ENCODE measurements around the gene ADAT3. TPM values are rescaled to one million over a fixed set of nuclear protein-coding genes. Genes with fewer than 3 reads are reported as not detected.

ADAT3 gene
- total and polyA plus RNA-seq, 4 donors: 4.0 to 11.9 (median 6.8) TPM

DNA sequence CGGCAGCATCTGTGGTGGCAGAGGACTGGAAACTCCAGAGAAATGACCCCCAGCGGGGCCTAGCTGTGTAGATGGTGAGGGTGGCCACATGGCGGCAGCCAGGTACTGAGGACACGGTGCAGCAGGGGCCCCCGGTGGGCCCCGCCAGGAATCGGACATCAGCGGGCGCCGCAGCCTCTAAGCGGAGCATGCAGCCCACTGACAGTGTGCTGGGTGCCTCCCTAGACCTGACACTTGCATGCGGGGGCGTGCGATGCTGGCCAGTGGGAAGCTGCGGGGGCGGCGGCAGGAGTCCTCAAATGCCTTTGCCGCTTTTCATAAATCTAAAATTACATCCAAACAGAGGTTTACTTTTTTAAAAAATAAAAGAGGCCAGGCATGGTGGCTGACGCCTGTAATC is 16.1 kb downstream of the ADAT3 start:
- Histone ChIP-seq H3K27me3 (ENCODE audit: control insufficient read depth in 3 of 3, insufficient read depth in 3 of 3, low read length in 2 of 3) (no peaks in the 10 kb centered on the region), H3K36me3 (ENCODE audit: control insufficient read depth in 4 of 4, insufficient read depth in 4 of 4, low read length in 4 of 4) (peaks cover 0 to 58% (median 7%) of the 10 kb centered on the region in 4 donors), H3K9ac (ENCODE audit: insufficient read depth in 1 of 2, low read length in 2 of 2) (no peak overlapping the region), H3K4me3 (no peak overlapping the region), H3K9me3 (ENCODE audit: control insufficient read depth in 4 of 4, insufficient read depth in 3 of 4, low read length in 3 of 4) (peaks cover 0 to 1% (median 0%) of the 10 kb centered on the region in 4 donors), H3K27ac (ENCODE audit: low read depth in 1 of 2, low read length in 1 of 2) (no peak overlapping the region), H3K4me1 (ENCODE audit: control insufficient read depth in 5 of 5, insufficient read depth in 5 of 5, low read length in 5 of 5) (no peaks in the 10 kb centered on the region)
- no peak for ATAC-seq (ENCODE audit: insufficient read depth, low FRiP score)
- DNase-seq: no peak
- TF ChIP-seq, protein P1, sequence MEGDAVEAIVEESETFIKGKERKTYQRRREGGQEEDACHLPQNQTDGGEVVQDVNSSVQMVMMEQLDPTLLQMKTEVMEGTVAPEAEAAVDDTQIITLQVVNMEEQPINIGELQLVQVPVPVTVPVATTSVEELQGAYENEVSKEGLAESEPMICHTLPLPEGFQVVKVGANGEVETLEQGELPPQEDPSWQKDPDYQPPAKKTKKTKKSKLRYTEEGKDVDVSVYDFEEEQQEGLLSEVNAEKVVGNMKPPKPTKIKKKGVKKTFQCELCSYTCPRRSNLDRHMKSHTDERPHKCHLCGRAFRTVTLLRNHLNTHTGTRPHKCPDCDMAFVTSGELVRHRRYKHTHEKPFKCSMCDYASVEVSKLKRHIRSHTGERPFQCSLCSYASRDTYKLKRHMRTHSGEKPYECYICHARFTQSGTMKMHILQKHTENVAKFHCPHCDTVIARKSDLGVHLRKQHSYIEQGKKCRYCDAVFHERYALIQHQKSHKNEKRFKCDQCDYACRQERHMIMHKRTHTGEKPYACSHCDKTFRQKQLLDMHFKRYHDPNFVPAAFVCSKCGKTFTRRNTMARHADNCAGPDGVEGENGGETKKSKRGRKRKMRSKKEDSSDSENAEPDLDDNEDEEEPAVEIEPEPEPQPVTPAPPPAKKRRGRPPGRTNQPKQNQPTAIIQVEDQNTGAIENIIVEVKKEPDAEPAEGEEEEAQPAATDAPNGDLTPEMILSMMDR (IDR thresholded peaks at IDR 0.05; ENCODE audit: control extremely low read depth, extremely low read depth): no peak
- 94 to 96% methylated on average over 19 of the region's 19 CpGs for WGBS, 2 donors

DNA sequence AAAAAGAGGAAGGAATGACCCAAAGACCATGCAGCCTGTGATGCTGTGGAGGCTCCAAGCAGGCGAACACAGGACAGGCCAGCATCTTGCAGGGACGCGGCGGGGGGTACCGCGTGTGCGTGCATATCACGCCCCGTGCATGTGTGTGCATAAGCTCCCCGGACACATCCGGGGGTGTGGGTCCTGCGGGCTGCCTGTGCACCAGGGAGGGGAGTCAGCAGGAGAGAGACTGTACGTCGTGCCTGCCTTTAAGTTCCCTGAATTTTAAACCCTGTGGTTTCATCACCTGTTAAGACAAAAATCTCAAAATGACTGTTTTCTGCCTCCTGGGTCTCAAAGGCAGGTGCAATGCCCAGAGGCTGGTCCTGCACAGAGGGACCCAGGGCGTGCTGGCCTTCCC is 16.6 kb downstream of the ADAT3 start:
- DNase-seq (no peak), ATAC-seq (ENCODE audit: insufficient read depth, low FRiP score) (no peak)
- Histone ChIP-seq H3K9ac (ENCODE audit: insufficient read depth in 1 of 2, low read length in 2 of 2) (no peak overlapping the region), H3K27ac (ENCODE audit: low read depth in 1 of 2, low read length in 1 of 2) (no peak overlapping the region), H3K9me3 (ENCODE audit: control insufficient read depth in 4 of 4, insufficient read depth in 3 of 4, low read length in 3 of 4) (peaks cover 0 to 1% (median 0%) of the 10 kb centered on the region in 4 donors), H3K4me3 (no peak overlapping the region), H3K27me3 (ENCODE audit: control insufficient read depth in 3 of 3, insufficient read depth in 3 of 3, low read length in 2 of 3) (no peaks in the 10 kb centered on the region), H3K4me1 (ENCODE audit: control insufficient read depth in 5 of 5, insufficient read depth in 5 of 5, low read length in 5 of 5) (no peaks in the 10 kb centered on the region), H3K36me3 (ENCODE audit: control insufficient read depth in 4 of 4, insufficient read depth in 4 of 4, low read length in 4 of 4) (peaks cover 0 to 58% (median 6%) of the 10 kb centered on the region in 4 donors)
- TF ChIP-seq, protein P1 (IDR thresholded peaks at IDR 0.05; ENCODE audit: control extremely low read depth, extremely low read depth): no peak
- 91 to 93% methylated on average over 15 of the region's 15 CpGs for WGBS, 2 donors

GRCh38 chr19:1922803-1923202 is 17.6 kb downstream of the ADAT3 start:
- WGBS, 2 donors: 93 to 94% methylated on average over 23 of the region's 23 CpGs
- no peak overlapping the region for H3K9ac ChIP-seq (ENCODE audit: insufficient read depth in 1 of 2, low read length in 2 of 2)
- peaks cover 0 to 1% (median 0%) of the 10 kb centered on the region in 4 donors for H3K9me3 ChIP-seq (ENCODE audit: control insufficient read depth in 4 of 4, insufficient read depth in 3 of 4, low read length in 3 of 4)
- TF ChIP-seq, protein P1 (IDR thresholded peaks at IDR 0.05; ENCODE audit: control extremely low read depth, extremely low read depth): no peak
- H3K27me3 ChIP-seq (ENCODE audit: control insufficient read depth in 3 of 3, insufficient read depth in 3 of 3, low read length in 2 of 3): no peaks in the 10 kb centered on the region
- no peaks in the 10 kb centered on the region for H3K4me1 ChIP-seq (ENCODE audit: control insufficient read depth in 5 of 5, insufficient read depth in 5 of 5, low read length in 5 of 5)
- H3K4me3 ChIP-seq: no peak overlapping the region
- no peak overlapping the region for H3K27ac ChIP-seq (ENCODE audit: low read depth in 1 of 2, low read length in 1 of 2)
- peaks cover 0 to 54% (median 6%) of the 10 kb centered on the region in 4 donors for H3K36me3 ChIP-seq (ENCODE audit: control insufficient read depth in 4 of 4, insufficient read depth in 4 of 4, low read length in 4 of 4)
- ATAC-seq (ENCODE audit: insufficient read depth, low FRiP score) (no peak), DNase-seq (no peak)

GRCh38 chr19:1923319-1923718 is 18.1 kb downstream of the ADAT3 start:
- Histone ChIP-seq H3K9me3 (ENCODE audit: control insufficient read depth in 4 of 4, insufficient read depth in 3 of 4, low read length in 3 of 4) (peaks cover 0 to 1% (median 0%) of the 10 kb centered on the region in 4 donors), H3K36me3 (ENCODE audit: control insufficient read depth in 4 of 4, insufficient read depth in 4 of 4, low read length in 4 of 4) (peaks cover 0 to 49% (median 6%) of the 10 kb centered on the region in 4 donors), H3K9ac (ENCODE audit: insufficient read depth in 1 of 2, low read length in 2 of 2) (no peak overlapping the region), H3K27ac (ENCODE audit: low read depth in 1 of 2, low read length in 1 of 2) (no peak overlapping the region), H3K27me3 (ENCODE audit: control insufficient read depth in 3 of 3, insufficient read depth in 3 of 3, low read length in 2 of 3) (no peaks in the 10 kb centered on the region), H3K4me1 (ENCODE audit: control insufficient read depth in 5 of 5, insufficient read depth in 5 of 5, low read length in 5 of 5) (no peaks in the 10 kb centered on the region), H3K4me3 (no peak overlapping the region)
- WGBS, 2 donors: 86 to 87% methylated on average over 7 to 8 of the region's 8 CpGs
- ATAC-seq (ENCODE audit: insufficient read depth, low FRiP score): no peak
- TF ChIP-seq, protein P1 (IDR thresholded peaks at IDR 0.05; ENCODE audit: control extremely low read depth, extremely low read depth): no peak
- DNase-seq: no peak
